GM12892 (cell line): ENCODE measurements around the gene C1S.

Experiments used
- POLR2A ChIP-seq: IDR thresholded peaks from 2 replicates; pipeline ENCODE4 v1.6.1; 2011; ENCODE audit warnings: low read depth, low read length, control low read depth
- POLR2AphosphoS5 ChIP-seq: IDR thresholded peaks from 2 replicates; pipeline ENCODE4 v1.6.1; 2011; ENCODE audit warnings: low read depth, low read length, control low read depth

- TF ChIP-seq POLR2A (no peak), POLR2AphosphoS5 (no peak)
Measured at GRCh38 chr12:7118881-7119280, 58.4 kb downstream of the C1S start.
